Activated CD8-positive, alpha-beta memory T cell treated with anti-CD3 and anti-CD28 coated beads, Interleukin-2, amount 50 U/mL, for 1 hour (primary cell): ENCODE measurements around the gene MAP3K4.

Experiments used
- DNase-seq: peaks from one replicate; pipeline ENCODE4 v3.0.0-alpha.2; 2020; ENCODE audit errors: extremely low read depth

Gene MAP3K4

DNA sequence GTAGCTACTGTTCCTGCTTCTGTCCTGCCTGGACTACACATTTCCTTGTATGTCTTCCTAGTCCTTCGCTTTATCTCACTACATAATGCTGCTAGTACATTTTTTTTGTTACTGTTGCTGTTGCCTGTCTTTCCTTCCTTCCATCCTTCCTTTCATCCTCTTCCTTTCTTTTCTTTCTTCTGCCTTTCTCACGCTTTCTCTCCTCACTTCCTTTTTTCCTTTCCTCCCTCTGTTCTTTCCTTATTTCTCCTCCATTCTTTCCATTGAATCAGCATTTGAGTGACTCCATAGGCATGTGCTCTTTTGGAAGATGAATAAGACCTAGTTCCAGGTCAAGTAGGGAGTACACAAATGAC is 46.3 kb downstream of the MAP3K4 start:
- no peak for DNase-seq

DNA sequence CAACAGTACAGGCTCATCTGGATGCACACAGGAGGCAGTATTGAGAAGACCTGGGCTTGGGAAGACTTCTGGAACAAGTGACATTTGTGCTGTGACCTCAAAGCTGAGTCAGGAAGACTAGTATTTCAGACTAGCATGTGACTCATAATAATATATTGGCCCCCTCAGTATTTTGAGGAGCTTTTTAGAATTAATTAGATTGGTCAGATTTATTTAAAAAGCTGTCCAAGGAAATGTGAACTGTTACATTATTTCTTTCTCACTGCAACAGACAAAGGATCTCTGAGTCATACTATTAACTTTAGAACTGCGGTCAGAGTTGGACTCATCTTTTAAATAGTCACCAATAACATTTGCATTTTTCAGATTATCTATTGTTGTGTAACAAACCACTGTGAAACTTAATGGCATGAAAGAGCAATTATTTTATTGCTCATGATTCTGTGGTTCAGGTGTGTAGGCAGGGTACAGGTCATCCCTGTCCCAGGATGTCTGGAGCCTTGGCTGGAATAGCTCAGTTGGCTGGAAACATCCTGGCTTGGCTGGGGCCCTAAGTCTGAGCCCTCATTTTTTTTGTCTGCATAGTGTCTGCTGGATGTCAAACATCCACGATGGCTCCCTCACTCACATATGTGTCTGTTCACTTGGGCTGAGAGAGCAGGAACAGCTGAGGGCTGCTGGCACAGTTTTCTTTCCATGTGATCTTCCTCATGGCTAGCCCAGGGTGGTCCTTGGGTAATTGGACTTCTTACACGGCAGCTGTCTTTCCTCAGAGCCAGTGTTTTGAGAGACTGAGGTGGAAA is 46.9 kb downstream of the MAP3K4 start:
- no peak for DNase-seq

GRCh38 chr6:161041274-161041673 is 49.7 kb downstream of the MAP3K4 start:
- no peak for DNase-seq

DNA sequence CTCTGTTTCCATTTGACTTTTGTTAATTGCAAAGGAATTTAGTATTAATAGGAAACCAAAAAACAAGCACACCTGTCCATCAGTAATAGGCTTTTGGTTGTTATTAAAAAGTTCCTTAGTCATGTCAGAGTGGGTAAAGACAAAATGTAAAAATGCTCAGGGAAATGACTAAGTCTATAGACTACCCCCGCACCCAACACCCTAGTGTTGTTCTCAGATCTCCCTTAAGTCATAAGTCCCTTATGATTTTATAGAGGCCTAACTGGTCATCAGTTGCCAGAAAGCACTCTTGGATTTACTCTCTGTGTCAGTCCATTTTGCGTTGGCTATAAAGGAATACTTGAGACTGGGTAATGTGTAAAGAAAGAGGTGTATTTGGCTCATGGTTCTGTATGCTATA is 52.8 kb downstream of the MAP3K4 start:
- no peak for DNase-seq

- DNase-seq, result no peak
These were observed 57.1 kb downstream of the MAP3K4 start for GRCh38 chr6:161048641-161049040.

- no peak for DNase-seq
These were observed 58.7 kb downstream of the MAP3K4 start for GRCh38 chr6:161050134-161050765.

DNA sequence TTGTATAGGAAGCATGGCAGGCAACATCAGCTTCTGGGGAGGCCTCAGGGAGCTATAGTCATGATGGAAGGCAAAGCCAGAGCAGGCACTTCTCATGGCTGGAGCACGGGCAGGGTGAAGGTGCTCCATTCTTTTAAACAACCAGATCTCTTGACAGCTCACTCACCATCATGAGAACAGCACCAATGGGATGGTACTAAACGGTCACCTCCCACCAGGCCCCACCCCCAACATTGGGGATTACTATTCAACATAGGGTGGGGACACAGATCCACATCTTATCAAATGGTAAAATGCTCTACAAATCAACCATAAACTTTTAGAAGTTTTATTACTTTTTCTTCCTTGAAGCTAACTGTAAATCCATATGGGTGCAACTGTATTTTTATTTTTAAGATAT is 61.5 kb downstream of the MAP3K4 start:
- DNase-seq, result no peak

GRCh38 chr6:161054876-161055275 is 63.3 kb downstream of the MAP3K4 start:
- no peak for DNase-seq

- DNase-seq, result no peak
These were observed 64.9 kb downstream of the MAP3K4 start for GRCh38 chr6:161056451-161056850.

GRCh38 chr6:161057103-161058091 is 65.8 kb downstream of the MAP3K4 start:
- no peak for DNase-seq

- DNase-seq, result no peak
These were observed 67.2 kb downstream of the MAP3K4 start for GRCh38 chr6:161058741-161059140.

GRCh38 chr6:161061576-161061975 is 70.0 kb downstream of the MAP3K4 start:
- DNase-seq, result no peak

- no peak for DNase-seq
These were observed 73.3 kb downstream of the MAP3K4 start for GRCh38 chr6:161064915-161065314.

DNA sequence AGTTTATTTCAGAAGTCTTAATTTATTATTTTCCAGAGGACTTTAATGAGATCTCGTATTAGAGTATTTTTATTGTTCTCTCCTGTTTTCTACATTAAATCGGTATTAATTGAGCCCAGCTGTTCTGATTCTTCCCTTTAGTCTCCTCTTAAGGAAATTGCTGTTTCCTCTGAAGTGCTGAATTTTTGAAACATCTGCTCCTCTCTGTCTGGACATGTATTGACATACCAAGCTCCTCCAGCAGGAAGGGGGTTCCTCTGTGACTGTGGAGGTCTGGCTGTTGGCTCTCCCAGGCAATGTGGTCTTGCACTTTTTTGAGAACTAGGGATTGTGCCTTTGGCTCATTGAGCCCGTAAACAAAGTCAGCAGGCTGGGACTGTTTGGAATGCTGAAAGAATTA is 74.9 kb downstream of the MAP3K4 start:
- no peak for DNase-seq

GRCh38 chr6:161067749-161068148 is 76.2 kb downstream of the MAP3K4 start:
- DNase-seq, result no peak

DNA sequence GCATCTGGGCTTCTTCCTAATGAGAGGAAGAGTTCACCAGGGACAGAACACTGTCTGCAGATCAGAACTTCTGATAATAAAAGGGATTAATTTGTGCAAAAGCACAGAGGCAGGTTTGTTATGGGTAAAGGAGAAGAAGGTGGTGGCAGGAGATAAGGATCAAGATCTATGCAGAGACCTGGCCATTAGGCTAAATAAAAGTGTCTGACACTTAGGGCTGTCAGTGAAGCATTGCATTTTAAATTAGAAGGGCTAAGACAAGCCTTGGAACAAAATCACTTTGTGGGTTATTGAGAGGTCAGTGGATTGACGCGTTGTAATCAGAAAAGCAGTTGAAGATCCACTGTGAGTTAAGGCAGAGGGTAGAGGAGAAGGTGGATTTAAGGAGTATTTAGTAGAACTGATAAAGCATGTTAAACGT is 76.8 kb downstream of the MAP3K4 start:
- DNase-seq, result no peak

GRCh38 chr6:161073930-161074329 is 82.4 kb downstream of the MAP3K4 start:
- no peak for DNase-seq

DNA sequence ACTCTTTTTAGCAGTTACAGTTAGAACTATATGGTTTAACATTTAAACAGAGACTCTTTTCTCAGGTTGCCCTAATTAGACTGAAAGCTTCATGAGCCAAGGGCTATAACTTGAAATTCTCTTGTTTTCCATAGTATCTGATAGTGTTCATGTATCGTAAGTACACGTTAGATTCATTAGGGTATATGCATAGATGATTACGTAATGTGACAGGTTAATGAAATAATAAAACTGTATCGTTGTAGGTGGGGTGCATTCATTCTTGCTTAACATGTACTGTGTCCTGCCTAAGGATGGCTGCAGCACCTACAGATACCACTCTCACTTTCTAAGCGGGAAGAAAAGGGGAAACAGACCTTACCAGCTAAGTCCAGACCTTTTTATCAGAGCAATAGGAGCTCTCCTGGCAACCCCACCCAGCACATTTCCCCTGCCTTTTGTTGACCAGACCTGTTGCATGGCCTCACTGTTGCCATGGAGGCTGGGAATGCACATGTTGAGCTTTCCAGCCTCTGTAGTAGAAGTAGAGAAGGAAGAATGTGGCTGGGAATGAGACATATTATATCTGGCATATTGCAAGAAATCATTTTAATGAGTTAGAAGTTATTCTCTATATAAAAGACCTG is 83.0 kb downstream of the MAP3K4 start:
- DNase-seq, result no peak

GRCh38 chr6:161076181-161076677 is 84.7 kb downstream of the MAP3K4 start:
- peak; percentile 1 for DNase-seq

GRCh38 chr6:161079566-161080262 is 88.1 kb downstream of the MAP3K4 start:
- DNase-seq, result peak; percentile 7
